Type B pancreatic cell (in vitro differentiated cells): ENCODE measurements around the gene AFF3. TPM values are rescaled to one million over a fixed set of nuclear protein-coding genes. Genes with fewer than 3 reads are reported as not detected.

Source experiments
- DNase-seq: peaks from one replicate; pipeline ENCODE4 v3.0.0; 2021; ENCODE audit warnings: mixed read lengths; ENCODE audit not compliant: unreplicated experiment; ENCODE audit errors: extremely low spot score
- H3K27ac Mint-ChIP-seq: 2 replicates; pipeline ENCODE4 v1.8.0; 2021; ENCODE audit warnings: mild to moderate bottlenecking, mixed read lengths
- H3K27me3 Mint-ChIP-seq: 2 replicates; pipeline ENCODE4 v1.8.0; 2021; ENCODE audit warnings: mixed read lengths
- H3K36me3 Mint-ChIP-seq: 2 replicates; pipeline ENCODE4 v1.8.0; 2021; ENCODE audit warnings: mixed read lengths
- H3K4me1 Mint-ChIP-seq: one replicate; pipeline ENCODE4 v1.8.0; 2021; ENCODE audit warnings: mixed read lengths; ENCODE audit not compliant: unreplicated experiment
- H3K4me3 Mint-ChIP-seq: 2 replicates; pipeline ENCODE4 v1.8.0; 2021; ENCODE audit warnings: mild to moderate bottlenecking, mixed read lengths
- H3K9me3 Mint-ChIP-seq: 2 replicates; pipeline ENCODE4 v1.8.0; 2021; ENCODE audit warnings: mixed read lengths
- total RNA-seq: library from RNA; stranded (reverse); gene quantifications from 2 replicates; pipeline ENCODE4 v1.2.1, GENCODE V29; 2021; ENCODE audit warnings: low replicate concordance
- TF ChIP-seq, protein P1 (sequence below): fragments of 200-600 bp; sonication (generic); conservative IDR thresholded peaks from 2 replicates; pipeline ENCODE4 v1.5.0; 2021; ENCODE audit warnings: antibody characterized with exemption, mild to moderate bottlenecking

AFF3 gene
- total RNA-seq, 1 donor from 2014 or later, result 29.2 TPM

GRCh38 chr2:99926986-99927385 is 215.4 kb downstream of the AFF3 start:
- TF ChIP-seq, protein P1, sequence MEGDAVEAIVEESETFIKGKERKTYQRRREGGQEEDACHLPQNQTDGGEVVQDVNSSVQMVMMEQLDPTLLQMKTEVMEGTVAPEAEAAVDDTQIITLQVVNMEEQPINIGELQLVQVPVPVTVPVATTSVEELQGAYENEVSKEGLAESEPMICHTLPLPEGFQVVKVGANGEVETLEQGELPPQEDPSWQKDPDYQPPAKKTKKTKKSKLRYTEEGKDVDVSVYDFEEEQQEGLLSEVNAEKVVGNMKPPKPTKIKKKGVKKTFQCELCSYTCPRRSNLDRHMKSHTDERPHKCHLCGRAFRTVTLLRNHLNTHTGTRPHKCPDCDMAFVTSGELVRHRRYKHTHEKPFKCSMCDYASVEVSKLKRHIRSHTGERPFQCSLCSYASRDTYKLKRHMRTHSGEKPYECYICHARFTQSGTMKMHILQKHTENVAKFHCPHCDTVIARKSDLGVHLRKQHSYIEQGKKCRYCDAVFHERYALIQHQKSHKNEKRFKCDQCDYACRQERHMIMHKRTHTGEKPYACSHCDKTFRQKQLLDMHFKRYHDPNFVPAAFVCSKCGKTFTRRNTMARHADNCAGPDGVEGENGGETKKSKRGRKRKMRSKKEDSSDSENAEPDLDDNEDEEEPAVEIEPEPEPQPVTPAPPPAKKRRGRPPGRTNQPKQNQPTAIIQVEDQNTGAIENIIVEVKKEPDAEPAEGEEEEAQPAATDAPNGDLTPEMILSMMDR, result no peak
- Mint-ChIP-seq H3K27me3 (peaks cover 24% of the 10 kb centered on the region), H3K4me1 (no peaks in the 10 kb centered on the region)

GRCh38 chr2:99925960-99926359 is 216.4 kb downstream of the AFF3 start:
- H3K36me3 Mint-ChIP-seq, result peaks cover 6% of the 10 kb centered on the region
- no peak overlapping the region for H3K4me3 Mint-ChIP-seq
- no peaks in the 10 kb centered on the region for H3K9me3 Mint-ChIP-seq
- no peaks in the 10 kb centered on the region for H3K4me1 Mint-ChIP-seq
- H3K27me3 Mint-ChIP-seq, result peaks cover 22% of the 10 kb centered on the region
- TF ChIP-seq, protein P1, result no peak
- DNase-seq, result no peak
- no peak overlapping the region for H3K27ac Mint-ChIP-seq

More at GRCh38 chr2:99926986-99927385, 215.4 kb downstream of the AFF3 start:
- Mint-ChIP-seq H3K36me3 (peaks cover 6% of the 10 kb centered on the region), H3K27ac (no peak overlapping the region), H3K9me3 (no peaks in the 10 kb centered on the region), H3K4me3 (no peak overlapping the region)
- no peak for DNase-seq

DNA sequence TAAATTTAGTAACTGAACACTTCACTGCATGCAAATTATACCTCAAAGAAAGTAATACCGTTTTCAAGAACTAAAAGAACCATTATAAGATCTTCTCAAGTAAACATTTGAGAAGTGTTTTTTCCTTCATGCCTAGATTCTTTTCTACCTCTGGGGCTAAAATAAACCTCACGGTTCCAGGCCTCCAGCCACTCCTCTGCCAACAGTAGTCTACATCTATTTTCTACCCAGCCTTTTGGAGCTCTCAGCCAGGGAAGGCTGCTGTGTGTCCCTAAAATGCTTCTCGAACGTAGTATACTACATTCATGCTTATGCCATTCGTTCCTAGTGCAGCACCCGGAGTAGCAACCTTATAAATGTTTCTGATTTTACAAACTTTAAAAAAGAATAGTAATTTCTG is 219.7 kb downstream of the AFF3 start:
- DNase-seq, result no peak
- Mint-ChIP-seq H3K36me3 (peaks cover 6% of the 10 kb centered on the region), H3K9me3 (no peaks in the 10 kb centered on the region), H3K27ac (no peak overlapping the region), H3K27me3 (peaks cover 19% of the 10 kb centered on the region), H3K4me3 (no peak overlapping the region), H3K4me1 (no peaks in the 10 kb centered on the region)
- TF ChIP-seq, protein P1, result no peak

GRCh38 chr2:99921903-99922302 is 220.5 kb downstream of the AFF3 start:
- no peak for DNase-seq
- TF ChIP-seq, protein P1, result no peak
- peaks cover 19% of the 10 kb centered on the region for H3K27me3 Mint-ChIP-seq
- H3K4me1 Mint-ChIP-seq, result no peaks in the 10 kb centered on the region
- no peak overlapping the region for H3K27ac Mint-ChIP-seq
- H3K4me3 Mint-ChIP-seq, result no peak overlapping the region
- peaks cover 6% of the 10 kb centered on the region for H3K36me3 Mint-ChIP-seq
- no peaks in the 10 kb centered on the region for H3K9me3 Mint-ChIP-seq

- peaks cover 25% of the 10 kb centered on the region for H3K27me3 Mint-ChIP-seq
- TF ChIP-seq, protein P1, result no peak
- DNase-seq, result no peak
- no peaks in the 10 kb centered on the region for H3K4me1 Mint-ChIP-seq
- no peak overlapping the region for H3K4me3 Mint-ChIP-seq
- H3K9me3 Mint-ChIP-seq, result peaks cover 6% of the 10 kb centered on the region
- H3K36me3 Mint-ChIP-seq, result peaks cover 3% of the 10 kb centered on the region
- H3K27ac Mint-ChIP-seq, result no peak overlapping the region
Measured at GRCh38 chr2:99918389-99918788, 224.0 kb downstream of the AFF3 start.

DNA sequence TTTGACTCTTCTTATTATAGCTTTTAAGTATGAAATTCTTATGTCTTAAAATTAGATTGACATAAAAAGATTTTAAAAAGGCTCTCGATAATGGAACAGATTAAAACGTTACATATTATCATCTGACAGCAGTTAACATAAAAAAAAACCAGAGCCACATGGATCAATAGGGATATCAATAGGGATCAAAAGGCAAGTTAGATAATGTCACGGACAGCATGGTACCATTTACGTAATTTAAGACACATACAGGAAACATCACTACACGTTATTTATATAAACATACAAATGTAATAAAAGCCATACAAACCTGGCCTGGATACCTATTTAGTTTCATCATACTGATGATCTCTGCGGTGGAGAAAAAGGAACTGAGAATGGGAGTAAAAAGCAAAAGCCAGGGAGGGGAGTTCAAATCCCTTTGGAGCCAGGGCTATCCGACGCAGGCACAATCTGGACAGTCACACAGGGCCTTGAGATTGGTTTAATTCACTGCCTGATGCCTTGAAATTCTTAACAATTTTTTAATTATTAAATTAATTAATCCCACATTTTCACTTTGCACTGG is 227.2 kb downstream of the AFF3 start:
- Mint-ChIP-seq H3K27ac (no peak overlapping the region), H3K4me1 (peaks cover 8% of the 10 kb centered on the region), H3K4me3 (no peak overlapping the region), H3K27me3 (peaks cover 28% of the 10 kb centered on the region), H3K36me3 (peaks cover 7% of the 10 kb centered on the region), H3K9me3 (peaks cover 15% of the 10 kb centered on the region)
- TF ChIP-seq, protein P1, result no peak
- DNase-seq, result no peak
